ENCODE data around the gene ARMC8. TPM values are rescaled to one million over a fixed set of nuclear protein-coding genes. Genes with fewer than 3 reads are reported as not detected.

The ARMC8 gene
- total RNA-seq, 4 donors from 2014 or later = 28.8 to 58.0 (median 36.6) TPM

DNA sequence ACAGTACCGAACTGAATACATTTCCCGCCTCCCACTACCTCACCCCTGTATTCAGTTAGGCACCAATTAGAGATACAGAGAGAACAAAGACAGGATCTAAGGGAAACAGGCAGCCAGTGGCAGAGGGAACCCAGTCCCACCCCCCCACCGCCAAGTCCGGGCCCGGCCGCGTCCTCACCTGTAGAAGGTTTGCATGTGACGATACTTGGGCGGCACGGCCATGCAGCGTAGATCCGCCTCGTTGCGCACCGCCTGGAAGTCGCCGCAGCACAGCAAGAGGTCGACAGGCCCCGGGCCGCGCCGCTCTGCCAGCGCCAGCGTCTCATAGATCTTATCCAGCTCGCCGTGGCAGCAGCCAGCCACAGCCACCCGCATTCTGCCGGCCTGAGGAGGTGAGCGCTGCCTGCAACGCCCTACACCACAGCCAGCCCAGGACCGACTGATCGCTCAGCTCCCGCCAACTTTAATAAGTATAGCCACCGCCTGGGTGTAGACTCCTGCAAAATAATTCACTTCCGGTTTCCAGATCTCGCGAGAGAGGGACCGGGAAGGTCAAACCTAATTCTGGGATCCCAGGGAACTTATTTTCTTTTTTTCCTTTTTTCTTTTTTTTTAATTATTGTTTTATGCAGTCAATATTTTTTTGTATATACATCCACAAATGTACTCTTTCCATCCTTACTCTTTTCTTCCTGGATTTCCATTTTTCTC, 12.5 kb upstream of the ARMC8 start, which contains the start of gene DBR1:
DBR1 (minus strand) TSS at position 501 of the 711 bp plus-strand sequence; CDS start at position 375, 126 bp downstream.
- TF ChIP-seq, protein P1, sequence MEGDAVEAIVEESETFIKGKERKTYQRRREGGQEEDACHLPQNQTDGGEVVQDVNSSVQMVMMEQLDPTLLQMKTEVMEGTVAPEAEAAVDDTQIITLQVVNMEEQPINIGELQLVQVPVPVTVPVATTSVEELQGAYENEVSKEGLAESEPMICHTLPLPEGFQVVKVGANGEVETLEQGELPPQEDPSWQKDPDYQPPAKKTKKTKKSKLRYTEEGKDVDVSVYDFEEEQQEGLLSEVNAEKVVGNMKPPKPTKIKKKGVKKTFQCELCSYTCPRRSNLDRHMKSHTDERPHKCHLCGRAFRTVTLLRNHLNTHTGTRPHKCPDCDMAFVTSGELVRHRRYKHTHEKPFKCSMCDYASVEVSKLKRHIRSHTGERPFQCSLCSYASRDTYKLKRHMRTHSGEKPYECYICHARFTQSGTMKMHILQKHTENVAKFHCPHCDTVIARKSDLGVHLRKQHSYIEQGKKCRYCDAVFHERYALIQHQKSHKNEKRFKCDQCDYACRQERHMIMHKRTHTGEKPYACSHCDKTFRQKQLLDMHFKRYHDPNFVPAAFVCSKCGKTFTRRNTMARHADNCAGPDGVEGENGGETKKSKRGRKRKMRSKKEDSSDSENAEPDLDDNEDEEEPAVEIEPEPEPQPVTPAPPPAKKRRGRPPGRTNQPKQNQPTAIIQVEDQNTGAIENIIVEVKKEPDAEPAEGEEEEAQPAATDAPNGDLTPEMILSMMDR (IDR thresholded peaks at IDR 0.05) = no peak
- TF ChIP-seq POLR2A (IDR thresholded peaks at IDR 0.05) = no peak
- H3K4me3 ChIP-seq (ENCODE audit: low read depth, poor library complexity, severe bottlenecking) = peak within 1 kb of the TSS; percentile 81
- intact Hi-C loops (cut with DNase I; ENCODE audit: low total_unique reads) = no loop called here
- 0 to 1% methylated on average over 37 of the region's 38 CpGs for WGBS, 2 donors
- DNase-seq (ENCODE audit: low spot score in 2 of 2) = peak; percentile 86 to 93

DNA sequence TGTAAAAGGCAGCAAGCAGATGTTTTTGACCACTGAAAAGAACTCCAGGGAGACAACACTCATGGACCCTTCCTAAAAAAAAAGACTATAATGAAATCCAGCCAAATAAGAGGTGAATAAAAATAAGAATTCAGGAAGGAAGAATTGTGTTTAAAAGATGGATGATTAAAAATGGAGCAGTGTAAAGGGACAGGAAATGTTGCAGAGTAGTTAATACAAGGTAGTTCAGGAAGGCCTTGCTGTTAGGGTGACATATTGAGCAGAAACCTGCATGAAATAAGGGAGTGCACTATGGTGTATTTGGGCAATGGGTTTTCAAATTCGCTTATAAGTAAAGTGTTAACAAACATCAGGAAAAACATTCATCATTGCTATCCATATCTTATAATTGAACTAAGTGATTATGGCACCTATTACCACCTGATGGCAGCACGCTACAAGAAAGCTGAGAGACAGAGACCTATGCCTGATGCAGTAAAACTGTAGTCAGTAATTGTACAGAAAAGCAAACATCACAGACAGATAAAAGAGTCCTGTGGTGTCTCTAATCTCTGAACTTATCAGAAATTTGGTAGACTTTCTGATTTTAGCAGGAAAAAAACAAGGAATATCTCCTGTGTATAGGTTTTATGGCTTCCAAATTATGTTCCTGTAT, 6.6 kb upstream of the ARMC8 start:
- WGBS, 2 donors = 10 to 18% methylated on average over 2 of the region's 2 CpGs
- no peak for DNase-seq (ENCODE audit: low spot score in 2 of 2)

DNA sequence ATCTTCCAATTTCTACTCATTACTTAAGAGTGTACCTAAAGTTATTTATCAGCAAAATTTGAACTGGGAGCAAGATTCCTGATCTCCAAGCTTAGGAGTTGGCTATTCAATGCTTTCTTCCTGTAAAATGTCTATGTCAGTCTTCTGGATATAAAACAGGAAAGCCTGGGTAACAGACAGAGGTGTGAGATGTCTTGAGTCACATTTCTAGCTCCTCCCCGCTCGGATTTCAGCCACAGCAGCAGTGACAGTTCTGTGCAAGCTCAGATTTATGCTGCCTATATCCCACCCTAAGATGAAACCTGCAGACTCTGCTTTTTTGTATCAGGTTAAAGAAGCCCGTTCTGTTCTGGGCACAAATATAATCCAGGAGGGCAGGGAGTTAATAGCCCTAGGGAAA, 2.1 kb upstream of the ARMC8 start:
- WGBS, 2 donors = 36 to 45% methylated on average over 3 of the region's 3 CpGs
- no peak for TF ChIP-seq POLR2A (IDR thresholded peaks at IDR 0.05)
- TF ChIP-seq, protein P1 (IDR thresholded peaks at IDR 0.05) = no peak
- intact Hi-C loops (cut with DNase I; ENCODE audit: low total_unique reads) = loop anchor here (10.0 kb wide), 1 partner anchor 410 kb away; the partner anchor contains the start of gene CEP70
- no peak overlapping the region for H3K4me3 ChIP-seq (ENCODE audit: low read depth, poor library complexity, severe bottlenecking)
- DNase-seq (ENCODE audit: low spot score in 2 of 2) = no peak

More for the DNA sequence above, 6.6 kb upstream of the ARMC8 start:
- TF ChIP-seq, protein P1 (IDR thresholded peaks at IDR 0.05) = no peak
- no peak for TF ChIP-seq POLR2A (IDR thresholded peaks at IDR 0.05)
- H3K4me3 ChIP-seq (ENCODE audit: low read depth, poor library complexity, severe bottlenecking) = no peak overlapping the region
- intact Hi-C loops (cut with DNase I; ENCODE audit: low total_unique reads) = loop anchor here (10.0 kb wide), 1 partner anchor 414 kb away; the partner anchor contains the start of gene CEP70

DNA sequence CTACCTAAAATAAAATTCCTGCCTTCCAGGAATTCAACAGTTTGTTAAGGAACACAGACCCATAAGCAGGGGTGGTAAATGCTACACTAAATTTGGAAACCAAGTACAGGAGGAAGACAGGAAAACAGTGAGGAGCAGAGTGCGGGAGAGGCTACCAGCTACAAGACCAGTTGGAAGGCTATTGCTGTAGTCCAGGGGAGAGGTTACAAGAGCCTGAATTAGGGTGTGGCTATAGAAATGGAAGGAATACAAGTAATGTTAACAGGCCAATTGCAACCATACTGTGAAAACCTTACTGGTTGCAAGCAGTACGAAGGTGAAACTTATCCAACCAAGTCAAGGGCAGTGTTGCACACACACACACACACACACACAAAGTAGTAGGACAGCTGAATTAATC, 880 bp upstream of the ARMC8 start:
- no peak overlapping the region for H3K4me3 ChIP-seq (ENCODE audit: low read depth, poor library complexity, severe bottlenecking)
- no peak for DNase-seq (ENCODE audit: low spot score in 2 of 2)
- TF ChIP-seq POLR2A (IDR thresholded peaks at IDR 0.05) = no peak
- TF ChIP-seq, protein P1 (IDR thresholded peaks at IDR 0.05) = no peak
- WGBS, 2 donors = 61 to 67% methylated on average over 2 of the region's 2 CpGs
- intact Hi-C loops (cut with DNase I; ENCODE audit: low total_unique reads) = loop anchor here (10.0 kb wide), 1 partner anchor 409 kb away; the partner anchor contains the start of gene CEP70

DNA sequence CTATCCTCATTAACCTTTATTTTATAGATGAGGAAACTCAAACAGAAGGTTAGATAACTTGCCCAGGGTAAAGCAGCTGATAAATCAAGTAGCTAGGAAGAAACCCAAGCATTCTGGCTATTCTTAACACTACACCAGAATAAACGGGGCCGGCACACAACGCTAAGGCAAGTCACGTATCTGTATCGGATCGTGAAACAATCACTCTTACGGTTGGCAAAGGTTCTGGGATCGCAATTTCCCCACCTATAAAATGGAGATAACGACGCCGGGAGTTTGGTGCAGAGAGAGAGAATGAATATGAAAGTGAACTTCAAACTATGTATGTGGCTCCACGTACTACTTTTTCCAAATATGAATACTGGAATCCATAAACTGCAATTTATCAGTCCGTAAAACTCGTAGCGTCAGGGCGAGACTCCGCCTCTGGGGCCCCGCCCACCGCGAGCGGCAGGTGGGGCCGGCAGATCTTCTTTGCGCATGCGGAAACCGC, 252 bp upstream of the ARMC8 start:
- TF ChIP-seq, protein P1 (IDR thresholded peaks at IDR 0.05) = no peak
- WGBS, 2 donors = 0% methylated on average over 20 to 25 of the region's 25 CpGs
- H3K4me3 ChIP-seq (ENCODE audit: low read depth, poor library complexity, severe bottlenecking) = peak overlapping the region; percentile 96
- DNase-seq (ENCODE audit: low spot score in 2 of 2) = peak; percentile 87 to 98
- intact Hi-C loops (cut with DNase I; ENCODE audit: low total_unique reads) = loop anchor here (10.0 kb wide), 1 partner anchor 408 kb away; the partner anchor contains the start of gene CEP70

All from lower leg skin (tissue), 4 donors.